H9 (cell line): Measurements from ENCODE around the gene PEX7. TPM values are rescaled to one million over a fixed set of nuclear protein-coding genes. Genes with fewer than 3 reads are reported as not detected.

ENCODE experiments used
- DNase-seq: peaks from one replicate; pipeline ENCODE4 v3.0.0-alpha.2; 2017
- H2AFZ ChIP-seq: one replicate; pipeline ENCODE4 v1.6.1; 2013; ENCODE audit warnings: mild to moderate bottlenecking, low read length, control low read depth, moderate library complexity
- H2AK5ac ChIP-seq: 2 replicates; pipeline ENCODE4 v1.6.1; 2013; ENCODE audit warnings: low read length, control low read depth, mixed read lengths; ENCODE audit not compliant: insufficient read length
- H2BK120ac ChIP-seq: one replicate; pipeline ENCODE4 v1.6.1; 2013; ENCODE audit warnings: low read depth, mild to moderate bottlenecking, low read length, control low read depth, inconsistent platforms; ENCODE audit not compliant: poor library complexity, severe bottlenecking
- H2BK12ac ChIP-seq: 2 replicates; pipeline ENCODE4 v1.6.1; 2013; ENCODE audit warnings: low read length, control low read depth, mixed read lengths, low read depth; ENCODE audit not compliant: insufficient read length
- H2BK15ac ChIP-seq: 2 replicates; pipeline ENCODE4 v1.6.1; 2013; ENCODE audit warnings: low read depth, low read length, control low read depth
- H2BK20ac ChIP-seq: one replicate; pipeline ENCODE4 v1.6.1; 2013; ENCODE audit warnings: low read depth, mild to moderate bottlenecking, low read length, control low read depth, inconsistent platforms; ENCODE audit not compliant: poor library complexity, severe bottlenecking
- H2BK5ac ChIP-seq: 2 replicates; pipeline ENCODE4 v1.6.1; 2013; ENCODE audit warnings: low read length, control low read depth, mixed read lengths; ENCODE audit not compliant: insufficient read length
- H3K14ac ChIP-seq: 2 replicates; pipeline ENCODE4 v1.6.1; 2013; ENCODE audit warnings: low read length, control low read depth; ENCODE audit not compliant: insufficient read depth
- H3K18ac ChIP-seq: 2 replicates; pipeline ENCODE4 v1.6.1; 2013; ENCODE audit warnings: low read depth, mild to moderate bottlenecking, mixed read lengths, low read length, control low read depth; ENCODE audit not compliant: insufficient read length
- H3K23ac ChIP-seq: 2 replicates; pipeline ENCODE4 v1.6.1; 2013; ENCODE audit warnings: low read length, control low read depth, mixed read lengths, low read depth; ENCODE audit not compliant: insufficient read length
- H3K23me2 ChIP-seq: 2 replicates; pipeline ENCODE4 v1.6.1; 2013; ENCODE audit warnings: low read depth, mild to moderate bottlenecking, mixed read lengths, low read length, control low read depth; ENCODE audit not compliant: insufficient read length, poor library complexity, severe bottlenecking
- H3K27ac ChIP-seq: 2 replicates; pipeline ENCODE4 v1.5.1; 2013; ENCODE audit warnings: low read length, control low read depth, mixed read lengths, low read depth; ENCODE audit not compliant: insufficient read length
- H3K27me3 ChIP-seq: 2 replicates; pipeline ENCODE4 v1.6.1; 2013; ENCODE audit warnings: low read length, control low read depth, inconsistent platforms; ENCODE audit not compliant: insufficient read depth
- H3K4ac ChIP-seq: 2 replicates; pipeline ENCODE4 v1.6.1; 2013; ENCODE audit warnings: low read depth, mild to moderate bottlenecking, control low read depth, inconsistent platforms, low read length, moderate library complexity
- H3K4me1 ChIP-seq: 2 replicates; pipeline ENCODE4 v1.6.1; 2013; ENCODE audit warnings: low read length, control low read depth, inconsistent platforms; ENCODE audit not compliant: insufficient read depth
- H3K4me2 ChIP-seq: 2 replicates; pipeline ENCODE4 v1.6.1; 2013; ENCODE audit warnings: low read length, control low read depth, mixed read lengths; ENCODE audit not compliant: insufficient read length, insufficient read depth
- H3K56ac ChIP-seq: 2 replicates; pipeline ENCODE4 v1.6.1; 2013; ENCODE audit warnings: low read depth, mild to moderate bottlenecking, mixed read lengths, low read length, control low read depth; ENCODE audit not compliant: insufficient read length
- H3K79me1 ChIP-seq: 2 replicates; pipeline ENCODE4 v1.6.1; 2013; ENCODE audit warnings: low read depth, mild to moderate bottlenecking, moderate library complexity, low read length, control low read depth, inconsistent platforms; ENCODE audit not compliant: insufficient read depth, poor library complexity, severe bottlenecking
- H3K79me2 ChIP-seq: 2 replicates; pipeline ENCODE4 v1.6.1; 2013; ENCODE audit warnings: low read length, control low read depth, inconsistent platforms; ENCODE audit not compliant: insufficient read depth
- H3K9ac ChIP-seq: 2 replicates; pipeline ENCODE4 v1.6.1; 2013; ENCODE audit warnings: low read length, control low read depth, mixed read lengths; ENCODE audit not compliant: insufficient read length; ENCODE audit errors: extremely low read depth
- H3K9me3 ChIP-seq: one replicate; pipeline ENCODE4 v1.6.1; 2013; ENCODE audit warnings: low read depth, low read length, inconsistent platforms; ENCODE audit not compliant: control insufficient read depth
- H3T11ph ChIP-seq: one replicate; pipeline ENCODE4 v1.6.1; 2013; ENCODE audit warnings: mild to moderate bottlenecking, low read length, control low read depth, inconsistent platforms
- H4K20me1 ChIP-seq: one replicate; pipeline ENCODE4 v1.6.1; 2013; ENCODE audit not compliant: control insufficient read depth, insufficient read length, insufficient read depth
- H4K5ac ChIP-seq: 2 replicates; pipeline ENCODE4 v1.6.1; 2013; ENCODE audit warnings: low read depth, mild to moderate bottlenecking, mixed read lengths, low read length, control low read depth; ENCODE audit not compliant: insufficient read length
- H4K8ac ChIP-seq: replicated peaks from 2 replicates; pipeline ENCODE4 v1.6.1; 2013; ENCODE audit warnings: low read length, control low read depth, mixed read lengths, low read depth; ENCODE audit not compliant: insufficient read length
- H4K91ac ChIP-seq: 2 replicates; pipeline ENCODE4 v1.6.1; 2013; ENCODE audit warnings: low read depth, mild to moderate bottlenecking, moderate library complexity, mixed read lengths, low read length, control low read depth; ENCODE audit not compliant: insufficient read length
- H3K27ac Mint-ChIP-seq, 3 experiments: 2 replicates in 2 of 3; 3 replicates in 1 of 3; pipeline ENCODE4 v1.8.0; 2020 to 2021; ENCODE audit warnings: mixed read lengths in 3 of 3, mild to moderate bottlenecking in 1 of 3, moderate library complexity in 1 of 3
- H3K27me3 Mint-ChIP-seq: 2 replicates; pipeline ENCODE4 v1.8.0; 2021; ENCODE audit warnings: low read depth, mild to moderate bottlenecking, moderate library complexity, mixed read lengths
- H3K36me3 Mint-ChIP-seq, 3 experiments: 2 replicates in 2 of 3; 3 replicates in 1 of 3; pipeline ENCODE4 v1.8.0; 2020 to 2021; ENCODE audit warnings: low read depth in 3 of 3, mixed read lengths in 3 of 3; ENCODE audit not compliant: insufficient read depth in 1 of 3
- H3K4me1 Mint-ChIP-seq, 2 experiments: 2 replicates each; pipeline ENCODE4 v1.8.0; 2020; ENCODE audit warnings: mixed read lengths in 2 of 2
- H3K4me3 Mint-ChIP-seq, 2 experiments: 2 replicates in 1 of 2; 3 replicates in 1 of 2; pipeline ENCODE4 v1.8.0; 2020 to 2021; ENCODE audit warnings: mild to moderate bottlenecking in 2 of 2, mixed read lengths in 2 of 2, moderate library complexity in 1 of 2
- H3K9me3 Mint-ChIP-seq, 2 experiments: 2 replicates in 1 of 2; 3 replicates in 1 of 2; pipeline ENCODE4 v1.8.0; 2020; ENCODE audit warnings: mild to moderate bottlenecking in 2 of 2, mixed read lengths in 2 of 2, moderate library complexity in 1 of 2
- CTCF ChIP-seq: fragments of 200-600 bp; sonication (generic); conservative IDR thresholded peaks from 3 replicates; pipeline ENCODE4 v1.8.0; 2021; ENCODE audit warnings: antibody characterized with exemption, mild to moderate bottlenecking
- WGBS: extraction: QIAGEN DNeasy Blood & Tissue Kit; methylation state at CpG from one replicate; pipeline ENCODE4 v1.1.7; 2013; ENCODE audit warnings: missing lambda C conversion rate, low lambda C conversion rate, mixed read lengths; ENCODE audit not compliant: insufficient read length; ENCODE audit errors: extremely low coverage; 5-methylcytosine and 5-hydroxymethylcytosine counted together
- total RNA-seq: library from RNA; stranded (reverse); gene quantifications from 2 replicates; pipeline ENCODE4 v1.2.1, GENCODE V29; 2021

Gene PEX7
- total RNA-seq, 1 experiment from 2014 or later: 8.4 TPM

GRCh38 chr6:136945711-136946121 lies 123.3 kb downstream of the PEX7 start:
- no peak overlapping the region for H3K27ac Mint-ChIP-seq
- WGBS: no CpG with 5 or more reads among the region's 4 CpGs
- Histone ChIP-seq H3K9me3 (no peaks in the 10 kb centered on the region), H3K27ac (no peak overlapping the region), H4K8ac (no peak overlapping the region), H3K23me2 (no peaks in the 10 kb centered on the region), H2BK20ac (no peak overlapping the region), H2BK5ac (no peak overlapping the region), H4K20me1 (no peaks in the 10 kb centered on the region), H3K27me3 (no peaks in the 10 kb centered on the region), H2AFZ (no peak overlapping the region), H3K23ac (no peak overlapping the region), H3K14ac (no peak overlapping the region), H3K4me1 (no peaks in the 10 kb centered on the region; the same call in 1 of the 2 replicates), H2BK15ac (no peak overlapping the region), H3K4ac (no peak overlapping the region), H3K9ac (no peak overlapping the region), H2AK5ac (no peak overlapping the region), H4K91ac (no peak overlapping the region), H3K79me1 (no peaks in the 10 kb centered on the region), H3K79me2 (no peaks in the 10 kb centered on the region), H2BK120ac (no peak overlapping the region), H3K56ac (no peak overlapping the region), H2BK12ac (no peak overlapping the region), H3K18ac (no peak overlapping the region), H4K5ac (no peak overlapping the region), H3T11ph (no peak overlapping the region), H3K4me2 (no peak overlapping the region)
- peaks cover 7 to 10% of the 10 kb centered on the region in 2 experiments for H3K9me3 Mint-ChIP-seq
- H3K27me3 Mint-ChIP-seq: peaks cover 3% of the 10 kb centered on the region
- H3K4me1 Mint-ChIP-seq: peaks cover 0 to 18% of the 10 kb centered on the region in 2 experiments
- H3K4me3 Mint-ChIP-seq: no peak overlapping the region
- peaks cover 6 to 13% (median 10%) of the 10 kb centered on the region in 3 experiments for H3K36me3 Mint-ChIP-seq
- no peak for TF ChIP-seq CTCF
- DNase-seq: no peak
